Activated effector memory CD4-positive, alpha-beta T cell treated with anti-CD3 and anti-CD28 coated beads, Interleukin-2, amount 50 U/mL, for 16 hours (primary cell): Measurements from ENCODE around the gene HSPB7.
A peak's percentile ranks its signal among the peaks of the same experiment; 100 is the strongest.
"Not testable (repeated sequence)": the region's sequence is repeated elsewhere in the genome, so short reads cannot be mapped to it uniquely, and the experiment has no call there.

Experiments used
- DNase-seq: peaks from one replicate; pipeline ENCODE4 v3.0.0-alpha.2; 2020

The HSPB7 gene

DNA sequence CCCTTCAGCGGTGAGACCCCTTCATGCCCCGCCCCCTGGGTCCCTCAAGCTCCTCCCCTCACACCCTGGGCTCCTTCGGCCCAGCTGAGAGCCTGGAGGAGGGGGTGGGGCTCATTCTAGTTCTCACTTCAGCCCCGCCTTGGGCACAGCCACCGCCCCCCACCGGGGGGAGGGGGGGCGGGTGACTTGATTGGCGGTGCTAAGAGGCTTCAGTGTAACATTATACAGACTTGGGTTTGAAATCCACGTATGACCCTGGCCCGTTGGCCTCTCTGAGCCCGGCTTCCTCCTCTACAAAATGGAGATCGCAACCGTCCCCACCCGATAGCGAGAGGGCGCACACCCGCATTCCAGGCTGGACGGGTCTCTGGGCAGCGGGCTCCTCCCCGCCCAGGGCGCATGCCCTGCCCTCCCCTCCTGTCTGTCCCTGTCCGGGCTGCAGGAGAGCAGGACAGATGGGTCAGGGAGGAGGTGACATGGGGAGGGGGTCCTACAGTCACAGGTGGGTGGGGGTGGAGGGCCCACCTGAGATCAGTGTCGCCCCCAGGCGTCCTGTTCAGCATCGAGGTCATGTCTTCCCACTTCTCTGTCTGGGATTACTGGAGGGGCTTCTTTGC lies 30.8 kb upstream of the HSPB7 start:
- peak; percentile 77 for DNase-seq

DNA sequence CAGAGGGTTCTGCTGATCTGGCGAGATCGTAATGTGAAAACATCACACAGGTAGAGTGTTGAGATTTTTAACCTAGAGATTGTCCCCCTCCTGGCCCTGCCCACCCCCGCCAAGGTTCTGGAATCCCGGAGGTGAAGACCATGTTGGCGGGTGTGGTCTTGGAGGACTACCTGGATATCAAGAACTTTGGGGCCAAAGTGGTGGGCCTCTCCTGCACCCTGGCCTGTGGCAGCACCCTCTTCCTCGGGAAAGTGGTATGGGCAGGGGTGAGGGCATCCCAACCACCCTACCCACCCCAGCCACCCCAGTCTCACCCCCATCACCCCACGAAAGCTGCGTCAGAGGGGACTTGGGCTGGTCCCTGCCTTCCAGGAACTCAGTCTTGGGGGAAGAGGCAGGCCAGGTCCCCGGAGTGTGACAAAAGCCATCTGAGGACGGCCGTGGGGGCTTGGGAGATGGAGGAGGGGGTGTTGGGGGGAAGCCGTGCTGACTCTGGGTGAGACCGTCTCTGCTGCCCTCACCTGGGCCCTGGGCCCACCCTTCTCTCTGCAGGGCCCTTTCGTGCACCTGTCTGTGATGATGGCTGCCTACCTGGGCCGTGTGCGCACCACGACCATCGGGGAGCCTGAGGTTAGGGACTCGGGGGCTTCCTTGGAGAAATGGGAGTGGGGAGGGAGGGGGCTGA lies 30.1 kb upstream of the HSPB7 start:
- DNase-seq, result no peak

GRCh38 chr1:16046842-16047241 lies 29.0 kb upstream of the HSPB7 start:
- DNase-seq, result no peak

DNA sequence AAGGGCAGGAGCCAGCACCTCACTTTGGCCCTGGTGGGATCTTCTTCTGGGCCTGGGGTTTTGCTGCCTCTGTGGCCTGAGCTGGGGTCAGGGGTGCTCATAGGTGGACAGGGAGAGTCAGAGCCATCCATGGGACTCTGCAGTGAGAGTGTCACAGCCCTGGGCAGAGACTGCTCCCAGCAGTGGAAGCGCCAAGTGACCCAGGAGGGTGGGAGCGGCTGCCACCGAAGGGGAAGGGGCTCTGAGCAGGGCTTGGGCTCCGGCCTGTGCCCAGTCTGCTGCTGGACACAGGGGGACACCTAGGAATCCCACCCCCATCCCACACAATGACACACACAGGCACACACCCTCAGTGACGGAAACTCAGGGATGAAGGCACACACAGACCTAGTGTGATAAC lies 26.1 kb upstream of the HSPB7 start:
- DNase-seq, result no peak

DNA sequence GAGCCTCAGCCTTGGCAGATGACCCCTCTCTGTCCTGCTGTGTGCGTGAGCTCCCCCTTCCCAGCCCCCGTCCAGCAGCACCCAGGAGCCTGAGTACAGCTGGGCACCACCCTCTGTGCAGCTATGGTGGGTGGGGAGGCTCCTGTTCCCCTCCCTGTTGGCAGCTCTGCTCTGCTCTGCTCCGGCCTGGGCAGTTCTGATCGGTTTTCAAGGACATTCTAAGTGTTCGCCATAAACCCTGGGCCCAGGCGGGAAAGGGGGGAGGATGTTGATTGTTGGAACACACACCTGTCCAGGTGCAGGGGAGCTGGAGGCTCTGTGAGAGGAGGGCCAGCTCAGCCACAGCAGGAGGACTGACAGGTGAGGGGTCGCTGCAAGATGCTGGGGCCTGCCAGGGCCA lies 25.7 kb upstream of the HSPB7 start, which contains the start of gene CLCNKB:
Gene CLCNKB, plus strand, starts transcription at position 262 of the 400 bp plus-strand sequence. CDS start 711 bp downstream, outside the sequence.
- no peak for DNase-seq

DNA sequence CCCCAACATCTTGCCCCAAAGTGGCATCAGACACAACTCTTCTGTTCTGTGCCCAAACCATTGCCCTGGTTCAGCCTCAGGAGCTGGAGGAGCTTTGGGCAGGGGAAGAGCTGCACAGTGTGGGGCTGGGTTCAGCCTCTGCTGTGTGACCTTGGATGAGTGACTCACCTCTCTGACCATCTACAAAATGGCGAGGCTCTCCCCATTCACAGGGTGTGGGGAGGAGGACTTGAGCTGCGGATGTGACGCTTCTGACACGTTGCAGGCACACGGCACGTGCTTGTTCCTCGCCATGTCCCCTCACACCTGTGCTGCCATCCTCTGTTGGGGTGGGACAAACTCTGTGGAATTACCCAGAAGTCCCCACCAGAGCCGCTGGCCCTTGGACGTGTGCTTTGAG lies 24.8 kb upstream of the HSPB7 start:
- not testable (repeated sequence) for DNase-seq

- no peak for DNase-seq
Measured at GRCh38 chr1:16042096-16042495, 24.3 kb upstream of the HSPB7 start.

- no peak for DNase-seq
Measured at GRCh38 chr1:16041200-16041599, 23.4 kb upstream of the HSPB7 start.

DNA sequence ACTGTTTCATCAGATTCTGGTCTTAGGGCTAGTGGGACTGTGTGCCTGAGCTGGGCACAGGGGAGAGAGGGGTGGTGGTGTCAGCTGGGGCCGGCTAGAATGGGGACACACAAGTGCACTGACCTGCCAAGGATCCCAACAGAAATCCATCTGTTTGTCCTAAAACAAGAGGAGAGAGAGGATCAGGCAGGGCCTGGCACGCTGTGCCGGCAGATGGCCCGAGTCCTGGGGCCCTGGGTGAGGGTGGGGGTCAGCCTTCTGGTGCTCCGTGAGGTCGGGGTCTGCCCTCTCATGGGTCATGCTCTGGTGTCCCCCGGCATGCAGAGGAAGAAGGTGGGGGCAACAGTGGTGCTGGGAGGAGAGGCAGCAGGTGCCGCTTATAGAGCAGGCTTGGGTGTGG lies 22.0 kb upstream of the HSPB7 start:
- DNase-seq, result not testable (repeated sequence)

DNA sequence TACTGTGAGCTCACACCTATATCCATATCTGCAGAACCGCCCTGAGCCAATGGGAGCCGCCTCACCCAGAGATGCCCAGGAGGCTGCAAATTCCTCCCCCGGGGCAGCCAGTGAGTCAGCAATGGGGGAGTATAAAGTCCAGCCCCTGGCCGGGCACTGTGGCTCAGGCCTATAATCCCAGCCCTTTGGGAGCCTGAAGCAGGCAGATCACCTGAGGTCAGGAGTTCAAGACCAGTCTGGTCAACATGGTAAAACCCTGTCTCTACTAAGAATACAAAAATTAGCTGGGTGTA lies 20.7 kb upstream of the HSPB7 start:
- no peak for DNase-seq

DNA sequence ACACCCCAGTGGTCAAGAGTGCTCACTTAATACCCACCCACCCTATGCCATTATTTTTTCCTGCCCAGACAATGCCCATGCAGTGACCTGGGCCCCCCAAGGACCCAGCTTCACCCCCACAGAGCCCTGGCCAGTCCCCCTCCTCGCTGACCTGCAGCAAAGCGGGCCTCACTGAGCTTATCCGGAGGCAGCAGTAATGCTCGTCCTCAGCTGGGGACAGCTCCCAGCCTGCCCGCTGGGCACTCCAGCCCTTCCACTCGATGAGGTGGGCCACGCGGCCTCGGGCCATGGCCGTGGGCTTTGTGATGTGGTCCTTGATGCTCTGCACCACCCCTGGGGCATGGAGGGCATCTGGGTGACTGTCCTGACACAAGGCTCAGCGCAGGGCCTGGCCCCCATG lies 18.6 kb upstream of the HSPB7 start:
- not testable (repeated sequence) for DNase-seq

DNA sequence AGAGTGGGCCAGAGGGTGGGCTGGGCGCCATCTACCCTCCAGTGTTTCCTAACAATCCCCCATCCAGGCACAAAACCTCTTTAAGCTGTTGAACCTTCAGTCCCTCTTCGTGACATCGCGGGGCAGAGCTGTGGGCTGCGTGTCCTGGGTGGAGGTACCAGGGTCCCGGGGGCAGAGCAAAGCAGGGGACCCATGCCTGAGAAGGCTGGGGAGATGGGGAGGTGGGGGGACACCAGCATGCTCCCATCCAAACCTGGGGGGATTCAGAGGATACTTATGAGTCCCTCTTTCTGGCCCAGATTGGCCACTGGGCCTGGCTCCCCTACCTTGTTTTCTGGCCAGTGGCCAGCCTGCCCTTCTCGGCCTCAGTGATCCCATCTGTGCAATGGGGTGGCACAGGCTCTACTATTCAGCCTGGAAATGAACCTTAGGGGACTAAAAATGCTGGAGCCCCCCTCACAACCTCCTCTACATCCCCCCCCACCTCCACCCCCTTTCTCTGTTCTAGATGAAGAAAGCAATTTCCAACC lies 15.3 kb upstream of the HSPB7 start:
- DNase-seq, result not testable (repeated sequence)

DNA sequence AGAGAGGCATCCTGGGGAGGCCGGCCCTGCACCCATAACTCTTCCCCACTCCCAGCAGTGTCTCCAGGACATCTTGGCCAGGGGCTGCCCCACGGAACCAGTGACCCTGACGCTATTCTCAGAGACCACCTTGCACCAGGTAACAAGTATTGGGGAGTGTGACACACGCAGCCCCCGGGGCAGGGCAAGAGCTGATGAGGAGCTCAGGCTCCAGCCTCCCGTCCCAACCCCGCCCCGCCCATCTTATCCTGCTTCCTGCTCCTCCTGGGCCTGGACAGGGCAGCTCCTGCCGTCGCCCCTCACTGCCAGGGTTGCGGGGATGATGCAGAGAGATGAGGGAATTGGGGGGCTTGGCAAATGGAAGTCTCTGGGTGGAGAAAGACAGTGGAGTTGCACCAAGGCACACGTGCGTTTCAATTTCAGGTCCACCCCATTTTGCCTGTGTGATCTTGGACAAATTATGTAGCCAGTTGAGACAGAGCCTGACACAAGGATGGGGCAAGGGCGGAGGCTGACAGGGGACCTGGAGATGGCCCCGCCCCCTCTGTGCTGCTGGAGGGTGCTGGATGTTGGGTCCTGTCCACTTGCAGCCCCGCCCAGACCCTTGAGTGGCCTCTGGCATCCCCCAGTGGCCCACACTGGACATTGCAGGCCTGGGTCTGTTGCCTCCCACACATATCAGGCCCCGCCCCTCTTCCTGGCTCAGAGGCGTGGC lies 14.7 kb upstream of the HSPB7 start:
- DNase-seq, result peak; percentile 82

DNA sequence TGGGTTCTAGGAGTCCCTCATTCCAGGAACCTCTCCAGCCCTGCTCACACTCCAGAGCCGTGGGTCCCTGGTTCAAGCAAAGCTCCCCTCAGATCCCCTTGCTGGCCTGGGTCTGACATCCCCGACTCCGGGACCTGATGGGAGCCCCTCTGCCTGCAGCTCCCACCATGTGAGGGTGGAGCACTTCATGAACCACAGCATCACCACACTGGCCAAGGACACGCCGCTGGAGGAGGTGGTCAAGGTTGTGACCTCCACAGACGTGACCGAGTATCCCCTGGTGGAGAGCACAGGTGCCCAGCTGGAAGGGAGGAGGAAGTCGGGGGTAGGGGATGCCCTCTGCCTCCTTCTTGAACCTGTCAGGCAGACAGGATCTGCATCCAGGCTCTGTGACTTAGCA lies 13.7 kb upstream of the HSPB7 start:
- DNase-seq, result no peak

- no peak for DNase-seq
Measured at GRCh38 chr1:16029288-16029687, 11.4 kb upstream of the HSPB7 start.

DNA sequence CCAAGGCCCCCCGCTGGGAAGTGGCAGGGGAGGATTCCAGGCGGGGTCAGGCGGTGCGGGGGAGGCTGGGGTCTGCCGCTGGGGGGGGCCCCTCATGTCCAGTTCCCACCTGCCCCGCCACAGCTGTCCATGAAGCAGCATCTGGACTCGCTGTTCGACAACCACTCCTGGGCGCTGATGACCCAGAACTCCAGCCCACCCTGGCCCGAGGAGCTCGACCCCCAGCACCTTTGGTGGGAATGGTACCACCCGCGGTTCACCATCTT lies 11.1 kb upstream of the HSPB7 start:
- not testable (repeated sequence) for DNase-seq

DNA sequence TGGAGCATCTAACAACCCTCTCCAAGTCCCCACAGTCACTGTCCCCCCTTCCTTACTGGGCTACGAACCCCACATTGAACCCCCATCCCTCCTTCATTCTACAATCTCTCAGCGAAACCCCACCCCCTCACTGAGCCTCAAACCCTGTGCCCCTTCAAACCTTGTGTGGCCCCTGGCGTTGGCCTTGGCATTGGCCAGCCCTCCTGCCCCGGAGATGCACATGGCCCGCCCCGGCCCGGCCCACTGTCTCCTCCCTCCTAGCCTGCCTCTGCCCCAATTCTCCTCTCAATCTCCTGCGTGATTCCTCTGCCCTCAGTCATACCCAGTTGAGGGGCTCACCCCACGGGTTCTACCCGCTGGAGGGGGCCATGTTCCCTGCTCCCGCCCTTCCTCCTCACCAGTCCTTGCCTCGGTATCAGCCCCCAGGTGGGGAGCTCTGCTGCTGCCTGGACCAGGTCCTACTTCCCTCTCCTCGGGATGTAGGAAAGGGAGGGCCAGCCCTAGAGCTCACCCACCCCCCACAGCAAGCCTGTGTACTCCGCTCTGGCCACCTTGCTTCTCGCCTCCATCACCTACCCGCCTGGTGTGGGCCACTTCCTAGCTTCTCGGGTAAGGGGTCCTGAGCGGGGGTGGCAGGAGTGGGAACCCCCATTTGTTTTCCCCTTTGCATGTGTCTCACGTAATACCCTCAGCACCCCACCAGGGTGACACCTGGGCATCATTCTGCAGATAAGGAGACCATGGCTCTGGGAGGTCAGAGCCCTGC lies 10.6 kb upstream of the HSPB7 start:
- no peak for DNase-seq

DNA sequence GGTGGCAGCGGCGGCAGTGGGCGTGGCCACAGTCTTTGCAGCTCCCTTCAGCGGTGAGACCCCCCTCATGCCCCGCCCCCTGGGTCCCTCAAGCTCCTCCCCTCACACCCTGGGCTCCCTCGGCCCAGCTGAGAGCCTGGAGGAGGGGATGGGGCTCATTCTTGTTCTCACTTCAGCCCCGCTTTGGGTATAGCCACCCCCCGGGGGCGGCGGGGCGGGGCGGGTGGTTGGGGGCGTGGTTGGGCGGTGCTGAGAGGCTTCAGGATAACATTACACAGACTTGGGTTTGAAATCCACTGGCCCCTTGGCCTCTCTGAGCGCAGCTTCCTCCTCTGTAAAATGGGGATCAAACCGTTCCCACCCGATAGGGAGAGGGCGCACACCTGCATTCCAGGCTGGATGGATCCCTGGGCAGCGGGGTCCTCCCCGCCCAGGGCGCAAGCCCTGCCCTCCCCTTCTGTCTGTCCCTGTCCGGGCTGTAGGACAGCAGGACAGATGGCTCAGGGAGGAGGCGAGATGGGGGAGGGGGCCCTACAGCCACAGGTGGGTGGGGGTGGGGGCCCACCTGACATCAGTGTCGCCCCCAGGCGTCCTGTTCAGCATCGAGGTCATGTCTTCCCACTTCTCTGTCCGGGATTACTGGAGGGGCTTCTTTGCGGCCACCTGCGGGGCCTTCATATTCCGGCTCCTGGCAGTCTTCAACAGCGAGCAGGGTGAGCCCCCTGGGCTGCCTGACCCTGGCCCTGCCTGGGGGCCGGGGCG lies 9.1 kb upstream of the HSPB7 start:
- peak; percentile 74 for DNase-seq

GRCh38 chr1:16026302-16026701 lies 8.5 kb upstream of the HSPB7 start:
- DNase-seq, result not testable (repeated sequence)

DNA sequence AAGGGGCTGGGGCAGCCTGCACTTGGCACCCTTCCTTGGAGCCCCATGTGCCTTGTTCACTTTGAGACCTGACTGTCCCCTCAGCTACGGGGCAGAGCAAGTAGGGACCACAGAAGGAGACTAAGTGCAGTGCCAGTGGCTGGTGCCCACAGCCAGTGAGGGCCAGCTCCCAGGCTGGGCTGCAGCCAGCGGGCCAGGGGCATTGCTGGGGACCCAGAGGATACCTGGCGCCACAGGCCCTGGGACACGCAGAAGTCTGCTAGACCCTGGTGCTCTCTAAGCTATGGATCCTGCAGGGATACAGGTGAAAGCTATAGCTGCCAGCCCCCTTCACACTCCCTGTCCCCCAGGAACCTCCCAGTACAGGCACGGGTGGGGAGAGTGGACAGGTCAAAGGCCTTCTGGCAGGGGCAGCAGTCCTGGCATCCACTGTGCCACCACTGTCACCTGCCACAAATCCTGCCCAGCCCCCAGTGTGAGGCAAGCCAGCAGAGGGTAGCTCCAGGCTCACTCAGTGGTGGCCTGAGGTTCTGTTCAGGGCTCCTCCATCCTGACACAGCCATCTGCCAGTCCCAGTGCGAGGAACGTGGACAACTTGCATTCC lies 5.3 kb upstream of the HSPB7 start:
- DNase-seq, result no peak

GRCh38 chr1:16022393-16022792 lies 4.5 kb upstream of the HSPB7 start:
- DNase-seq, result no peak

DNA sequence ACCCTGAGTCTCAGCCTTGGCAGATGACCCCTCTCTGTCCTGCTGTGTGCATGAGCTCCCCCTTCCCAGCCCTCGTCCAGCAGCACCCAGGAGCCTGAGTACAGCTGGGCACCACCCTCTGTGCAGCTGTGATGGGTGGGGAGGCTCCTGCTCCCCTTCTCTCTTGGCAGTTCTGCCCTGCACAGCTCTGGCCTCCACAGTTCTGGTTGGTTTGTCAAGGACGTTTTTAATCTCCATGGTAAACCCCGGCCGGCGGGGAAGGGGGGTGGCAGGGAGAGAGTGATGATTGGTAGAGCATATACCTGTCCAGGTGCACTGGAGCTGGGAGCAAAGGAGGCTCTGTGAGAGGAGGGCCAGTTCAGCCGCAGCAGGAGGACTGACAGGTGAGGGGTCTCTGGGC lies 3.8 kb upstream of the HSPB7 start, which contains the start of gene CLCNKA:
Gene CLCNKA, plus strand, starts transcription at position 356 of the 400 bp plus-strand sequence. CDS start 584 bp downstream, outside the sequence.
- DNase-seq, result no peak
